Measurements from ENCODE around the gene OXSR1.
"Not testable (repeated sequence)": the region's sequence is repeated elsewhere in the genome, so short reads cannot be mapped to it uniquely, and the experiment has no call there.

OXSR1 gene

GRCh38 chr3:38141952-38142273 lies 23.4 kb upstream of the OXSR1 start:
- no peak for DNase-seq (ENCODE audit: low read depth in 2 of 2)

GRCh38 chr3:38142959-38143358 lies 22.4 kb upstream of the OXSR1 start:
- no peak for DNase-seq (ENCODE audit: low read depth in 2 of 2)

DNA sequence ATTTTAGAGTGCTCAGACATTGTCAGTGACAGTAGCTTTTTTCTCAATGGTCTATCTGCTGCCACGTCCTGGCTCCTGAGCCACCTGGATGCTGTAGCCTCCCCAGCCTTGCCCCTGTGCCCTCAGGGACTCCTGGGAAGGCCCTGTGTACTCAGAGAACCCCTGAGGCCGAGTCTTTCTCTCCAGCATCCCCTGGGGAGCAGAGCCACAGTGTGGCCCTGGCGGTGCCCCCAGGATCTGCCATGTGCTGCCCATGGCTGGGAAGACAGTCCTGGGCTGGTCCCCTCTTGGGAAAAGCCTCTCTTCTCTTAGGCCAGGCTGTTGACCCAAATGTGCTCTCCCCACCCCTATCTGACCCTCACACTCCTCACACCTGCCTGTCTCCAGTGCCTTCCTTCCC lies 21.8 kb upstream of the OXSR1 start:
- DNase-seq (ENCODE audit: low read depth in 2 of 2) = no peak

DNA sequence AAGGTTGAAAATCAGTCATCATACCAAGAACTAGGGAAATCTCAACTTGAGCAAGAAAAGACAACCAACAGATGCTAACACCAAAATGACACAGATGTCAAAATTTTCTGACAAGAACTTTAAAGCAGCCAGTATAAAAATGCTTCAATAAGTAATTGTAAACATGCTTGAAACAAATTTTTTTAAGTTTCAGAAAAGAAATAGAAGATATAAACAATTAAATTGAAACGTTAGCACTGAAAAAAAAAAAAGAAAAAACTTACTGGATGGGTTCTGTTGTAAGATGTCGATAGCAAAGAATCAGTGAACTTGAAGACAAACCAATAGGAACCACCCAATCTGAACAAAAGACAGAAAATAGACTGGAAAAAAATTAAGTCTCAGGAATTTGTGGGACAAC lies 18.8 kb upstream of the OXSR1 start:
- DNase-seq (ENCODE audit: low read depth in 2 of 2) = no peak

GRCh38 chr3:38147421-38147820 lies 17.9 kb upstream of the OXSR1 start:
- DNase-seq (ENCODE audit: low read depth in 2 of 2) = no peak

- DNase-seq (ENCODE audit: low read depth in 2 of 2) = no peak
These were observed 16.9 kb upstream of the OXSR1 start for GRCh38 chr3:38148311-38148882.

- no peak for DNase-seq (ENCODE audit: low read depth in 2 of 2)
These were observed 15.6 kb upstream of the OXSR1 start for GRCh38 chr3:38149708-38150107.

DNA sequence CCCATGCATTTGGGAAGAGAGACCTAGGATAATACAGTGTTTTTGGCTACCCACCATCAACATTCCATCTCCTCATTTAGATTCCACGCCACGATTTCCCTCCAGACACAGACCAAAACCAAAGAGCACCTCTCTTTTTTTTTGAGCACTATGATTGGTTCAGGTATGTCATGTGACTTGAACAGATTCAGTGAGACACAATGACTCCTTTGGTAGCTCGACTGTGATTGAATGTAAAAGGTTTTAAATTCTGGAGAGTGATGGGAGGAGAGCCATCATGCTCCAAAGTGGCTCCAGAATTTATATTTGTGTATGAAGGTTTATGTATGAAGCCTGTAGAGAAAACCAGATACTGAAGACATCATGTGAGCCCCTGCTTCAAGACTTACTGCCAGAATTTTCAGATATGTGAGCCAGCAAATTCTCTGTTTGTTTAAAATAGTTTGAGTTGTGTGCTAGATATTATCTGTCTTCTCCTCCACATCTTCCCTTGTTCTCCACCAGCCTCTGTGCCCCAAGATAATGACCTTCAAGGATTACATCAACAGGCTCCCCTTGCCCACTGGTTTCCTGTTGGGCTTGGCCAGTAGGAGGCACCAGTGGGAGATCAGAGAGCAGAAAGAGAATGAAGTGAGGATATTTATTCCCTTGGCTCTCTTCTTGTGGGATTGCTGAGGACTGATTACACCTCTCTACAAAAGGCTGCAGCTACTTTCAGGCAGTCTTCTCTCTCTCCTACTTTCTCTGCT lies 14.4 kb upstream of the OXSR1 start:
- no peak for DNase-seq (ENCODE audit: low read depth in 2 of 2)

DNA sequence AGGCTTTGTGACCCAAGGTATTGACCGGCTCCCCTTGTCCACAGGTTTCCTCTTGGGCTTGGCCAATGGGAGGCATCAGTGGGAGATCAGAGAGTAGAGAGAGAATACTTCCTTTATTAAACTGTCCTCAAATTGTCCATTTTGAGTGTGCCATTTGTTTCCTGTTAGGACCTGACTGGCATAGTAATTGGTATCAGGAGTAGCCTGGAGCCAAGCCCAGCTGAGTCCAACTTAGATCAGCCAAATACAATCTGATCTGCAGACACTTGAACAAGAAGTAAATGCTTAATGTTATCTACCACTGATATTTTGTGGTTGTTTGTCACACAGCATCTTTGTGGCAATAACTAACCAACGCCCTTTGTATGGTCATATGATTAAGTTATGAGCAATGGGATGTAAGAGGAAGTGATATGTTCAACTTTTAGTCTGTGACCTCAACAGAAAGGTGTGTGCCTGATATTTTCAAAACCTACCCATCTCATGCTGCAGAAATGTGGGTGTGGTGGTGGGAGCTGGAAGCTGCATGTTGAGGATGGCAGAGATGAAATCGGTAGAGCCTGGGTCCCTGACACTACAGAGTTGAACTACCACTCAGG lies 13.6 kb upstream of the OXSR1 start:
- DNase-seq (ENCODE audit: low read depth in 2 of 2) = no peak

- no peak for DNase-seq (ENCODE audit: low read depth in 2 of 2)
These were observed 12.7 kb upstream of the OXSR1 start for GRCh38 chr3:38152609-38153008.

DNA sequence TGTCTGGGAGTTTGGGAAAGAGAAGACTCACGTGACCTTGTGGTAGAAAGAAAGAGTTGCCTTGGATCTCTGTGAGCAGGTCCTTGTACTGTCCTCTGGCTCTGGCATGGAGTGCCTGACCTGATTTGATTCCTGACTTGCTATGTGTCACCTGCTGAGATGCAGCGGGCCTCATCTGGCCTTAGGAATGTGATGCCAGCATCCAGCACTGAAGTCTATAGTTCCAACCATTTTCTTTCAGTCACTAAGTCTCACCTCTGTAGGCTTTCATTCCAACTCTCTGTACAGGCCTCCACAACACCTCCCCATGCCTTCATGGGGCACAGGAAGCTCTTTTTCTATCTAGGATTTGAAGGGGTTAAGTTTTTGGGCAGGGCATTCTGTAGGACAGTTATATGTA lies 12.1 kb upstream of the OXSR1 start:
- DNase-seq (ENCODE audit: low read depth in 2 of 2) = no peak

DNA sequence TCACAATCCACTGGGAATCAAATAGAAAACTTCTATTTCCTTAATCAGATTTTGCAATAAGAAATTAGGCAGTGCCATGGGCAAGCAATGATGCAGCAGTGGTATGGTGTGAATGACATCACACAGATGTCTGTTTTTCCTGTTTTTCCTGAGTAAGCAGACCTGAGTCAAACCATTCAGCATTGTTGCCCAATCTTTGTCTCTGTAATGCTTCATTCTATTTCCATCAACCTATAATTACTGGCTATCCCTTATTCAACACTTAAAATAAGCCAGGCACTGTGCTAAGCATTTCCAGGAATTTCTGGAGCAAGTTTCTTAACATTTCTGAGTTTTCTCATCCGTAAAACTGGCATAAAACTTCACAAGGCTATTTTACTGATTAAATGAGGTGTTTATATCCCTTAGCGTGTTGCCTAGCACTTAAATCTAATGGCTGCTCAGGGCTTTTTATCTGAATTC lies 11.3 kb upstream of the OXSR1 start:
- DNase-seq (ENCODE audit: low read depth in 2 of 2) = no peak

DNA sequence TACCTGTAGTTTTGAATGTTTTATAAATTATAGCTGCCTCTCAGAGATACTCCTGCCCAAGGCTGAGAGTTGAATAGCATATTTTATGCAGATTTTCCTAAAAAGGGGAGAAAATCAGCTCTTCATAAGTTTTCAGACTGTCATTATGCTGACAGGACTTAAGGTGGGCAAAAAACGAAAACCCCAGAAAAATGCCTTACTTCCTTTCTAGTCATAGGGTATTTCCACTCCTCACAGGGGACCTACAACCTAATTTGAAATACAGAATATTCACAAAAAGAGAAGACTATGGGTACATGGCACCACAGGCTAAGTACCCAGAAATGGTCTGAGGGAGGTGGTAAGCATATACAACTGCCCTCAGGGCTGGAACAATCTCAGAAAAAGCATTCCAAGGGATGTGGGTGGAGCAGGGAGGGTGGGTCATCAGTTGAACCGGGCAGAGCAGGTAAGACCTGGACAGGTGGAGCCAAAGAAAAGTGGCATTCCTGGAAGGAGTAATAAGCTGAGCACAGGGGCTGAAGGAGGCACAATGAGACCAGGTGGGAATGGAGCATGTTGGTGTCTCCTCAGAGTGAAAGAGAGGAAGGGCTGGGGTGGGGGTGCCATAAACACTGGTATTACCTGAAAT lies 10.6 kb upstream of the OXSR1 start:
- DNase-seq (ENCODE audit: low read depth in 2 of 2) = no peak

DNA sequence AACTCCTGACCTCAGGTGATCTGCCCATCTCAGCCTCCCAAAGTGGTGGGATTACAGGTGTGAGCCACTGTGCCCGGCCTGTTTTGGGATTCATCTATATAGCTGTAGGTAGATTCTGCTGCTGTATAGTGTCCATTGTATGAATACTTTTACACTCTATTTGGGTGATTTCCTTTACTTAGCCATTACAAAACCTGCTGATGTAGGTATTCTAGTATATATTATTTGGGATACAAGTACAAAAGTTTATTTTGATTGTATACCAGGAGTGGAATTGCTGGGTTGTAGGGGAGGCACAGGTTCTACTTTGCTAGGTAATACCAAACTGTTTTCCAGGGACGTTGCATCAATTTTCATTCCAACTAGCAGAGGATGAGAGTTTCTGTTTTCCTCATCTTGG lies 9.5 kb upstream of the OXSR1 start:
- DNase-seq (ENCODE audit: low read depth in 2 of 2) = no peak

DNA sequence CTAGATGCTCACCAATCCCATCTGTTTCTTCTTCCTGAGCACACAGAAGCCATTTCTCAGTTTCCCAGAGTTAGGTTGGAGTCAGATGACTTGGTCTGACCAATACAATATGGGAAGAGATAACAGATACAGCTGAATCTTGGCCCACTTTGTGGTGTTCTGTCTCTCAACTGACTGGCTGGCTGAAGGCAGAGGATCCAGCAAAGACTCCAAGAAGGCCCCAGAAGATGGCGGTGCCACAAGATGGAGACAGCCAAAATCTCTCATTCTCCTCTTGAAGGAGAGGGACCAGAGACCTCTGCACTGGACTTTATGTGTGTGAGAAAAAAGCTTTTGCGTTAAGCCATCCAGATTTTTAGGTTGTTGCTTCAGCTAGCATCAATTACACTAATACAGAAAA lies 8.2 kb upstream of the OXSR1 start:
- no peak for DNase-seq (ENCODE audit: low read depth in 2 of 2)

DNA sequence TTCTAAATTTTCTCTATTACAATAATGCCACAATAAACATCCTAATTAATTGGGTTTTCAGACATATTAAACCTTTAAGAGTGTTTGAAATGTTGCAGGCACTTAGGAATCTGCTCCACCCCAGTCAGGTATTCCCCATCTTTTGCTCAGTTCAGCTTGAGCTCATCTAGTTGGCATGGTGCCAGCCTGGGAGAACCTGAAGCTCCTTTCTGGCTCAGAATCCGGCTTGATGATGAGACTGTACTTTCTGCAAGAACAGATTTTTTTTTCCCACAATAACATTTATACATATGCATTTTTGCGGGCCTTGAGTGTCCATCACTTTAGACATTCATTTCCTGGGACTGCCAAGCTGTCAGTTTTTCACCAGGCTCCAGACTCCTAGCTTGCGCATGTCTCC lies 7.7 kb upstream of the OXSR1 start:
- DNase-seq (ENCODE audit: low read depth in 2 of 2) = no peak

- DNase-seq (ENCODE audit: low read depth in 2 of 2) = no peak
These were observed 6.9 kb upstream of the OXSR1 start for GRCh38 chr3:38158472-38158871.

GRCh38 chr3:38160704-38161103 lies 4.6 kb upstream of the OXSR1 start:
- DNase-seq (ENCODE audit: low read depth in 2 of 2) = not testable (repeated sequence)

GRCh38 chr3:38163117-38163840 lies 2.1 kb upstream of the OXSR1 start:
- no peak for DNase-seq (ENCODE audit: low read depth in 2 of 2)

- DNase-seq (ENCODE audit: low read depth in 2 of 2) = no peak
These were observed 1.3 kb upstream of the OXSR1 start for GRCh38 chr3:38163841-38164642.

- DNase-seq (ENCODE audit: low read depth in 2 of 2) = no peak
These were observed 740 bp upstream of the OXSR1 start for GRCh38 chr3:38164643-38164951.

Data from activated CD4-positive, alpha-beta T cell treated with anti-CD3 and anti-CD28 coated beads for 24 hours (primary cell).